ENCODE measurements around the gene MTCH1. TPM values are rescaled to one million over a fixed set of nuclear protein-coding genes. Genes with fewer than 3 reads are reported as not detected.

The MTCH1 gene
- total RNA-seq, 1 donor from 2014 or later = 175 TPM

- Histone ChIP-seq H3K4me3 (no peak overlapping the region), H3K9me3 (no peaks in the 10 kb centered on the region), H3K4me1 (peaks cover 0 to 2% of the 10 kb centered on the region in 2 donors), H3K27me3 (no peaks in the 10 kb centered on the region), H3K27ac (peak overlapping the region; percentile 32 to 63), H3K36me3 (no peaks in the 10 kb centered on the region)
- peak; percentile 64 to 95 for DNase-seq (ENCODE audit: low spot score in 2 of 2)
- intact Hi-C loops (cut with DNase I) = loop anchor here (1.0 to 5.0 kb wide), 6 partner anchors 32 to 252 kb away; partner anchors contain the start of genes C6orf89 and MTCH1
- peak; percentile 83 to 91 (median 86) for TF ChIP-seq CTCF (IDR thresholded peaks at IDR 0.05)
These were observed 32.4 kb upstream of the MTCH1 start for GRCh38 chr6:37018198-37019064.

GRCh38 chr6:37017606-37018197 lies 31.7 kb upstream of the MTCH1 start:
- Histone ChIP-seq H3K36me3 (no peaks in the 10 kb centered on the region), H3K4me1 (peaks cover 0 to 2% of the 10 kb centered on the region in 2 donors), H3K27ac (peak overlapping the region; percentile 32 to 63), H3K4me3 (no peak overlapping the region), H3K9me3 (no peaks in the 10 kb centered on the region), H3K27me3 (no peaks in the 10 kb centered on the region)
- intact Hi-C loops (cut with DNase I) = loop anchor here (1.0 to 5.0 kb wide), 6 partner anchors 31 to 251 kb away; partner anchors contain the start of genes C6orf89 and MTCH1
- no peak for TF ChIP-seq CTCF (IDR thresholded peaks at IDR 0.05)
- DNase-seq (ENCODE audit: low spot score in 2 of 2) = no peak

GRCh38 chr6:37016995-37017394 lies 31.0 kb upstream of the MTCH1 start:
- no peaks in the 10 kb centered on the region for H3K27me3 ChIP-seq
- peaks cover 0 to 2% of the 10 kb centered on the region in 2 donors for H3K4me1 ChIP-seq
- no peak for DNase-seq (ENCODE audit: low spot score in 2 of 2)
- no peak overlapping the region for H3K4me3 ChIP-seq
- H3K27ac ChIP-seq = no peak overlapping the region
- no peaks in the 10 kb centered on the region for H3K36me3 ChIP-seq
- H3K9me3 ChIP-seq = no peaks in the 10 kb centered on the region
- intact Hi-C loops (cut with DNase I) = loop anchor here (5.0 kb wide), 1 partner anchor 40 kb away; no protein-coding TSS in a partner anchor
- no peak for TF ChIP-seq CTCF (IDR thresholded peaks at IDR 0.05)

GRCh38 chr6:37015532-37015931 lies 29.5 kb upstream of the MTCH1 start:
- Histone ChIP-seq H3K9me3 (no peaks in the 10 kb centered on the region), H3K27me3 (no peaks in the 10 kb centered on the region), H3K27ac (no peak overlapping the region), H3K36me3 (no peaks in the 10 kb centered on the region), H3K4me1 (peaks cover 0 to 2% of the 10 kb centered on the region in 2 donors), H3K4me3 (no peak overlapping the region)
- DNase-seq (ENCODE audit: low spot score in 2 of 2) = no peak
- TF ChIP-seq CTCF (IDR thresholded peaks at IDR 0.05) = no peak
- intact Hi-C loops (cut with DNase I) = loop anchor here (5.0 kb wide), 1 partner anchor 38 kb away; no protein-coding TSS in a partner anchor

GRCh38 chr6:37014667-37015066 lies 28.7 kb upstream of the MTCH1 start:
- H3K9me3 ChIP-seq = no peaks in the 10 kb centered on the region
- no peaks in the 10 kb centered on the region for H3K27me3 ChIP-seq
- intact Hi-C loops (cut with DNase I) = loop anchor here (5.0 kb wide), 1 partner anchor 37 kb away; no protein-coding TSS in a partner anchor
- DNase-seq (ENCODE audit: low spot score in 2 of 2) = no peak
- peaks cover 0 to 2% of the 10 kb centered on the region in 2 donors for H3K4me1 ChIP-seq
- no peak for TF ChIP-seq CTCF (IDR thresholded peaks at IDR 0.05)
- H3K4me3 ChIP-seq = no peak overlapping the region
- H3K36me3 ChIP-seq = no peaks in the 10 kb centered on the region
- no peak overlapping the region for H3K27ac ChIP-seq
